Endothelial cell of umbilical vein (primary cell): ENCODE data around the gene LAMB3. TPM values are rescaled to one million over a fixed set of nuclear protein-coding genes. Genes with fewer than 3 reads are reported as not detected.

Experiments
- BruUV-seq: library from RNA; stranded (reverse); fragments of 400-500 nt; replicated peaks from 2 replicates; lab custom pipeline; 2021; lab: Mats Ljungman, UMichigan
- CTCF ChIA-PET: fragments of 300-600, 350-600 bp; sonication (Branson Sonifier 250); formaldehyde crosslinking; loops from one replicate; lab custom pipeline; 2021; ENCODE audit warnings: antibody characterized with exemption, inconsistent platforms; lab: Charles Lee
- POLR2A ChIA-PET: fragments of 300-600, 350-600 bp; sonication (Branson Sonifier 250); formaldehyde crosslinking; loops from one replicate; lab custom pipeline; 2021; ENCODE audit warnings: antibody characterized with exemption, inconsistent platforms; lab: Charles Lee
- DNase-seq: peaks from one replicate; pipeline ENCODE4 v3.0.0-alpha.2; 2011; ENCODE audit warnings: low read depth, low spot score
- FAIRE-seq: peaks from 2 replicates; lab custom pipeline; 2011; peaks lifted over from hg19 to GRCh38; lab: Jason Lieb, UNC
- H2AFZ ChIP-seq: 2 replicates; pipeline ENCODE4 v1.6.0; 2012; ENCODE audit warnings: low read depth, low read length, control low read depth, inconsistent platforms
- H3K27ac ChIP-seq: 2 replicates; pipeline ENCODE4 v1.5.1; 2011; ENCODE audit warnings: low read depth, mild to moderate bottlenecking, control low read depth, low read length, moderate library complexity; ENCODE audit not compliant: insufficient read depth
- H3K27me3 ChIP-seq, 2 experiments: 2 replicates each; pipeline versions ENCODE4 v1.6.0 to v1.6.1; 2011; ENCODE audit warnings: low read length in 2 of 2, mixed read lengths in 1 of 2; ENCODE audit not compliant: control insufficient read depth in 2 of 2, insufficient read depth in 2 of 2
- H3K36me3 ChIP-seq, 2 experiments: 2 replicates in 1 of 2; 3 replicates in 1 of 2; pipeline ENCODE4 v1.5.1; 2011; ENCODE audit warnings: low read length in 2 of 2, mild to moderate bottlenecking in 1 of 2, moderate library complexity in 1 of 2; ENCODE audit not compliant: control insufficient read depth in 2 of 2, insufficient read depth in 2 of 2; ENCODE audit errors: extremely low read depth in 1 of 2
- H3K4me1 ChIP-seq: 3 replicates; pipeline ENCODE4 v1.5.1; 2011; ENCODE audit warnings: mild to moderate bottlenecking, low read length; ENCODE audit not compliant: control insufficient read depth, insufficient read depth; ENCODE audit errors: extremely low read depth
- H3K4me2 ChIP-seq: 2 replicates; pipeline ENCODE4 v1.6.1; 2011; ENCODE audit warnings: low read length, control low read depth, mixed read lengths; ENCODE audit not compliant: insufficient read depth
- H3K4me3 ChIP-seq, 3 experiments: fragments of 200-600 bp in 1 of 3; sonication (generic), shearing (Covaris generic) in 1 of 3; replicated peaks in 1 of 3; 2 replicates each; pipeline ENCODE4 v1.5.1; 2011 to 2016; ENCODE audit warnings: control low read depth in 3 of 3, low read length in 3 of 3, mild to moderate bottlenecking in 2 of 3, inconsistent platforms in 1 of 3, low read depth in 1 of 3, moderate library complexity in 1 of 3; ENCODE audit not compliant: insufficient read depth in 1 of 3
- H3K79me2 ChIP-seq: 2 replicates; pipeline ENCODE4 v1.6.0; 2012; ENCODE audit warnings: low read length, inconsistent platforms; ENCODE audit not compliant: control insufficient read depth, insufficient read depth
- H3K9ac ChIP-seq: replicated peaks from 2 replicates; pipeline ENCODE3; 2011; ENCODE audit warnings: low read length, control low read depth; ENCODE audit not compliant: insufficient read depth; ENCODE audit errors: extremely low read depth
- H3K9me1 ChIP-seq: replicated peaks from 3 replicates; pipeline ENCODE4 v1.6.0; 2011; ENCODE audit warnings: mild to moderate bottlenecking, low read length; ENCODE audit not compliant: control insufficient read depth, insufficient read depth; ENCODE audit errors: extremely low read depth
- H3K9me3 ChIP-seq: replicated peaks from 2 replicates; pipeline ENCODE4 v1.5.1; 2012; ENCODE audit warnings: low read length, inconsistent platforms; ENCODE audit not compliant: control insufficient read depth, insufficient read depth
- H4K20me1 ChIP-seq: replicated peaks from 2 replicates; pipeline ENCODE3; 2011; ENCODE audit warnings: mild to moderate bottlenecking, low read length; ENCODE audit not compliant: control insufficient read depth, insufficient read depth; ENCODE audit errors: extremely low read depth
- CTCF ChIP-seq, 2 donors: IDR thresholded peaks; 1 replicate in 1 of 2; 2 replicates in 1 of 2; pipeline ENCODE4 v1.5.1; 2011; ENCODE audit warnings: low read length in 2 of 2, mild to moderate bottlenecking in 2 of 2, moderate library complexity in 2 of 2, control low read depth in 1 of 2, inconsistent platforms in 1 of 2, low read depth in 1 of 2; ENCODE audit not compliant: insufficient read depth in 1 of 2; ENCODE audit errors: extremely low read depth in 1 of 2
- EZH2 ChIP-seq: IDR thresholded peaks from 2 replicates; pipeline ENCODE4 v1.6.1; 2012; ENCODE audit warnings: borderline replicate concordance, low read depth, mild to moderate bottlenecking, moderate library complexity, low read length, inconsistent platforms; ENCODE audit not compliant: severe bottlenecking
- FOS ChIP-seq: IDR thresholded peaks from 2 replicates; pipeline ENCODE4 v1.6.1; 2011; ENCODE audit warnings: mild to moderate bottlenecking, low read length, moderate library complexity, borderline replicate concordance; ENCODE audit not compliant: insufficient read depth
- GATA2 ChIP-seq: IDR thresholded peaks from 2 replicates; pipeline ENCODE4 v1.7.0; 2011; ENCODE audit warnings: low read depth, mild to moderate bottlenecking, moderate library complexity, mixed read lengths, low read length; ENCODE audit not compliant: insufficient read length, insufficient read depth
- JUN ChIP-seq: IDR thresholded peaks from 2 replicates; pipeline ENCODE4 v1.6.1; 2011; ENCODE audit warnings: borderline replicate concordance, low read depth; ENCODE audit not compliant: insufficient read length, insufficient read depth
- MAX ChIP-seq: IDR thresholded peaks from 2 replicates; pipeline ENCODE4 v1.6.1; 2011; ENCODE audit not compliant: insufficient read depth, insufficient read length
- MYC ChIP-seq: IDR thresholded peaks from one replicate; pipeline ENCODE4 v1.6.1; 2011; ENCODE audit warnings: mild to moderate bottlenecking, low read depth, low read length
- POLR2A ChIP-seq: IDR thresholded peaks from 2 replicates; pipeline ENCODE4 v1.6.1; 2012; ENCODE audit warnings: low read depth, mild to moderate bottlenecking, control low read depth, low read length
- POLR2AphosphoS5 ChIP-seq: IDR thresholded peaks from 2 replicates; pipeline ENCODE4 v1.6.1; 2012; ENCODE audit warnings: low read depth, mild to moderate bottlenecking, control low read depth, low read length, moderate library complexity; ENCODE audit not compliant: insufficient read depth
- dilution Hi-C: fragments of 300-500 bp; cut with MboI; formaldehyde crosslinking; loops from one replicate; pipeline ENCODE4 v1.15.0; 2019; ENCODE audit warnings: low sequenced_read_pairs; ENCODE audit not compliant: extremely low pct_ligation_motif_present
- intact Hi-C: fragments of 100-400 bp; cut with micrococcal nuclease; formaldehyde crosslinking; loops from one replicate; pipeline ENCODE4 v1.10.0; 2022
- polyA plus RNA-seq, 4 experiments: library from polyadenylated mRNA; depleted of rRNA in 3 of 4; stranded (reverse) in 3 of 4; unstranded in 1 of 4; fragments of >200 nt; gene quantifications; 2 replicates each; pipeline versions ENCODE4 v1.2.1 to v1.2.3, GENCODE V29; 2011 to 2012; ENCODE audit warnings: missing spikeins in 1 of 4
- total RNA-seq: library from RNA; stranded (reverse); gene quantifications from 2 replicates; pipeline ENCODE4 v1.2.3, GENCODE V29; 2021

LAMB3 gene
- total and polyA plus RNA-seq, 2 donors (not counting 3 experiments of a cell fraction or from before 2014, with no cell fraction given) = 2.6 to 3.1 TPM

DNA sequence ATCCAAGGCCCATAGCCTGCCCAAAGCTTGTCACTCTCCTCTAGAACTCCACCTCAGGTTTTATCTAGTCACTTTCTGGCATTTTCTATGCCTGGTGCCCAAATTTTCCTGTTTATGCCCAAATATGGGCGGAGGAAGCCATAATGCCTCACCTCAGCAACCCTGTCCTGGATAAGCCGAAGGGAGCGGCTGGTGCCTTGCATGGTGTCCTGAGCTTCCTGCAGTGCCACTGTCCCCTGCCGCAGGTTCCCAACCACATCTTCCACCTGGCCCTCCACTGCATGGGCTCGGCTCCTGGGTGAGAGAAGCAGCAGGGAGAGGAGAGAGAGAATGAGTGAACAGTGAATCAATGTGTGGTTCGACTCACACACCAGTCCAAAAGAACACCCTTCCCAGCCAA lies 34.5 kb downstream of the LAMB3 start:
- dilution Hi-C loops (no loop called here), intact Hi-C loops (no loop called here)
- Histone ChIP-seq H2AFZ (no peak overlapping the region), H3K4me3 (no peak overlapping the region), H4K20me1 (no peaks in the 10 kb centered on the region), H3K36me3 (no peaks in the 10 kb centered on the region), H3K9me3 (no peaks in the 10 kb centered on the region), H3K79me2 (no peaks in the 10 kb centered on the region), H3K4me2 (no peak overlapping the region), H3K27me3 (no peaks in the 10 kb centered on the region), H3K4me1 (no peaks in the 10 kb centered on the region), H3K9me1 (no peaks in the 10 kb centered on the region), H3K9ac (no peak overlapping the region), H3K27ac (no peak overlapping the region)
- no TSS peak for BruUV-seq
- TF ChIP-seq MAX (no peak), POLR2A (no peak), EZH2 (no peak), CTCF (IDR thresholded peaks at IDR 0.05; ENCODE audit: extremely low read depth in 1 of 2, insufficient read depth in 1 of 2, low read depth in 1 of 2, low read length in 2 of 2) (no peak), JUN (no peak), FOS (no peak), GATA2 (no peak), MYC (no peak), POLR2AphosphoS5 (no peak)
- CTCF ChIA-PET = interaction anchor here (1.1 to 1.6 kb wide), 2 partner anchors 10 to 48 kb away, joined by 5 read pairs; no protein-coding TSS in a partner anchor
- POLR2A ChIA-PET = no interaction called here
- no peak for DNase-seq
- FAIRE-seq = no peak
